Neural crest cell (in vitro differentiated cells): ENCODE measurements around the gene DLST. TPM values are rescaled to one million over a fixed set of nuclear protein-coding genes. Genes with fewer than 3 reads are reported as not detected.
A peak's percentile ranks its signal among the peaks of the same experiment; 100 is the strongest.

Experiments
- DNase-seq: peaks from one replicate; pipeline ENCODE4 v3.0.0; 2021; ENCODE audit warnings: low read depth, mixed read lengths, low spot score
- H3K27ac Mint-ChIP-seq: one replicate; pipeline ENCODE4 v1.8.0; 2021; ENCODE audit warnings: mild to moderate bottlenecking, mixed read lengths; ENCODE audit not compliant: unreplicated experiment
- H3K27me3 Mint-ChIP-seq: 2 replicates; pipeline ENCODE4 v1.8.0; 2021; ENCODE audit warnings: low read depth, mild to moderate bottlenecking, mixed read lengths
- H3K36me3 Mint-ChIP-seq: 2 replicates; pipeline ENCODE4 v1.8.0; 2021; ENCODE audit warnings: low read depth, mild to moderate bottlenecking, mixed read lengths
- H3K4me1 Mint-ChIP-seq: 2 replicates; pipeline ENCODE4 v1.8.0; 2021; ENCODE audit warnings: mixed read lengths
- H3K4me3 Mint-ChIP-seq: one replicate; pipeline ENCODE4 v1.8.0; 2021; ENCODE audit warnings: mild to moderate bottlenecking, mixed read lengths
- H3K9me3 Mint-ChIP-seq: 2 replicates; pipeline ENCODE4 v1.8.0; 2021; ENCODE audit warnings: mixed read lengths
- total RNA-seq: library from RNA; stranded (reverse); gene quantifications from 2 replicates; pipeline ENCODE4 v1.2.1, GENCODE V29; 2021
- TF ChIP-seq, protein P1 (sequence below): fragments of 200-600 bp; sonication (generic); conservative IDR thresholded peaks from 2 replicates; pipeline ENCODE4 v1.5.0; 2021; ENCODE audit warnings: antibody characterized with exemption, mild to moderate bottlenecking

DLST gene
- total RNA-seq, 1 donor from 2014 or later = 97.4 TPM

- TF ChIP-seq, protein P1, sequence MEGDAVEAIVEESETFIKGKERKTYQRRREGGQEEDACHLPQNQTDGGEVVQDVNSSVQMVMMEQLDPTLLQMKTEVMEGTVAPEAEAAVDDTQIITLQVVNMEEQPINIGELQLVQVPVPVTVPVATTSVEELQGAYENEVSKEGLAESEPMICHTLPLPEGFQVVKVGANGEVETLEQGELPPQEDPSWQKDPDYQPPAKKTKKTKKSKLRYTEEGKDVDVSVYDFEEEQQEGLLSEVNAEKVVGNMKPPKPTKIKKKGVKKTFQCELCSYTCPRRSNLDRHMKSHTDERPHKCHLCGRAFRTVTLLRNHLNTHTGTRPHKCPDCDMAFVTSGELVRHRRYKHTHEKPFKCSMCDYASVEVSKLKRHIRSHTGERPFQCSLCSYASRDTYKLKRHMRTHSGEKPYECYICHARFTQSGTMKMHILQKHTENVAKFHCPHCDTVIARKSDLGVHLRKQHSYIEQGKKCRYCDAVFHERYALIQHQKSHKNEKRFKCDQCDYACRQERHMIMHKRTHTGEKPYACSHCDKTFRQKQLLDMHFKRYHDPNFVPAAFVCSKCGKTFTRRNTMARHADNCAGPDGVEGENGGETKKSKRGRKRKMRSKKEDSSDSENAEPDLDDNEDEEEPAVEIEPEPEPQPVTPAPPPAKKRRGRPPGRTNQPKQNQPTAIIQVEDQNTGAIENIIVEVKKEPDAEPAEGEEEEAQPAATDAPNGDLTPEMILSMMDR = no peak
- Mint-ChIP-seq H3K27ac (peak overlapping the region; percentile 8), H3K4me3 (no peak overlapping the region), H3K36me3 (no peaks in the 10 kb centered on the region), H3K27me3 (no peaks in the 10 kb centered on the region), H3K4me1 (peaks cover 7% of the 10 kb centered on the region), H3K9me3 (no peaks in the 10 kb centered on the region)
- DNase-seq = no peak
Observed at GRCh38 chr14:74938531-74939495, 57.1 kb downstream of the DLST start.

DNA sequence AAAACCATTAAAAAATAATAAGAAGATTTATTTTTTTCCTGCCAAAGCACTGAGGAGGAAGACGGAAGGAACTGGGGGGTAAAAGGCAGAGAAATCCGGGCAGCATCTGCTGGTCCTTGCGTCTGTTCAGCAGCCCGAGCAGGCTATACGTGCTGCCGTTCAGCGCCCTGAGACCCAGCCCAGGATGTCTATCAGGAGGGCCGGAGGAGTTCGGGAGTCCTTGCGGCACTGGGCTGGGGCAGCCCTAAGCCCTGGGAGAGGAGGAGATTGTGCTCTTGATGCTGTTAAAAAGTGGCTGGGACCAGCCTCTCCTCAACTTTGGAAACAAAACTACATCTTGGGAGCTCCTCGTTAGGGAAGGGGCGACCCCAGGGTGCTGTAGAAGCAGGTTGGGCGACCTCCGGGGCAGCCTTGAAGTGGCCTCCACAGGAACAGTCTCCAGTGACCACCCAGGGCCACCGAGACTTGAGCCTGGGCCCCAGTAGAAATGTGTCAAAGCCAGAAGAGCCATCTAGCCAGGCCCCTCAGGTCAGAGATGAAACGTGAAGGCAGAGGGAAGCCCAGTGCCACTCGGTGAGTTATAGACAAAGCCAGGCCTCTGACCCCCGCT lies 59.3 kb downstream of the DLST start:
- no peaks in the 10 kb centered on the region for H3K27me3 Mint-ChIP-seq
- no peak overlapping the region for H3K4me3 Mint-ChIP-seq
- H3K4me1 Mint-ChIP-seq = peaks cover 7% of the 10 kb centered on the region
- H3K36me3 Mint-ChIP-seq = no peaks in the 10 kb centered on the region
- no peaks in the 10 kb centered on the region for H3K9me3 Mint-ChIP-seq
- no peak overlapping the region for H3K27ac Mint-ChIP-seq
- TF ChIP-seq, protein P1 = no peak
- DNase-seq = no peak

DNA sequence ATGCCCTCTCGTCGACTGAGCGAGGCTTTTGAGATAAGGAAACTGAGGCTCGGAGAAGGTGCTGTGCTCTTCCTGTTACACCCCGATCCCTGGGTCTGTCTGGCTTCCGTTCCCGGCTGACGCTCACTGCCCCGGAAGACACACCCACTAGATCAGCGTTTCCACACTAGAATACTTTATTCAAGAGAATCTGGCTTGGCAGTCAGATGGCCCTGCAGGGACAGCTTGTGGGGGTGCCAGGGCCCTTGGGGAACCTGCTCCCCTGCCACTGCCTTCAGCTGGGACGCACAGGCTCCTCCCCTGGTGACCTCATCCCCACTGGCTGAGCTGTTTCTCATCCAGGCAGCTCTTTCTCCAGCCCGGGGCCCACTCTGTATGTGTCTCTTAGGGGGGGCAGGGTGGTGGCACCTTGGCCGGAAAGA lies 60.0 kb downstream of the DLST start:
- no peak for DNase-seq
- Mint-ChIP-seq H3K36me3 (no peaks in the 10 kb centered on the region), H3K9me3 (no peaks in the 10 kb centered on the region), H3K27me3 (no peaks in the 10 kb centered on the region), H3K27ac (no peak overlapping the region), H3K4me3 (no peak overlapping the region), H3K4me1 (peaks cover 13% of the 10 kb centered on the region)
- TF ChIP-seq, protein P1 = no peak

GRCh38 chr14:74942181-74942580 lies 60.5 kb downstream of the DLST start:
- H3K27me3 Mint-ChIP-seq = no peaks in the 10 kb centered on the region
- no peak overlapping the region for H3K4me3 Mint-ChIP-seq
- H3K4me1 Mint-ChIP-seq = peaks cover 14% of the 10 kb centered on the region
- no peaks in the 10 kb centered on the region for H3K9me3 Mint-ChIP-seq
- no peaks in the 10 kb centered on the region for H3K36me3 Mint-ChIP-seq
- DNase-seq = no peak
- peak overlapping the region; percentile 19 for H3K27ac Mint-ChIP-seq
- TF ChIP-seq, protein P1 = no peak

DNA sequence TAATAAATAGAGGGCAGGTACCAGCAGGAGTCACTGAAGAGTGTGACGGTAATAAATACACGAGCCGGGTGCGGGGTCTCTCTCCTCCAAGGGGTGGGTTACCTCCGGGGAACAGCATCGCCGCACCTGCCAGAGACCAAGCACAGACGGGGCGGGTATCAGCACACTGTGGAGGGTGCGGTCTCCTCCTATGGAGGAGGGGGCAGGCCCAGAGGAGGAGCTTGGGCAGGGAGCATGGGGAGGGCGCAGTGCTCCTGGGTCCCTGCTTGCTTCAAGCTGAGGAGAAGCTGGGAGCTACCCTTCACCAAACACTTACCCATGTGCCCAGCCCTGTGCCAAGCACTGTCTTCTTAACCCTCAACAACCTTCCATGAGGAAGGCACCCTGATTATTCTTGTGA lies 60.9 kb downstream of the DLST start:
- Mint-ChIP-seq H3K36me3 (no peaks in the 10 kb centered on the region), H3K9me3 (no peaks in the 10 kb centered on the region), H3K27ac (peak overlapping the region; percentile 19), H3K27me3 (no peaks in the 10 kb centered on the region), H3K4me1 (peaks cover 14% of the 10 kb centered on the region), H3K4me3 (no peak overlapping the region)
- TF ChIP-seq, protein P1 = no peak
- no peak for DNase-seq
